GM12872 (cell line): Measurements from ENCODE around the gene MYPOP.

Experiments
- TF ChIP-seq, protein P1 (sequence below): IDR thresholded peaks from 3 replicates; pipeline ENCODE4 v1.5.1; 2011; ENCODE audit warnings: low read depth, mild to moderate bottlenecking, low read length, moderate library complexity; ENCODE audit not compliant: insufficient read depth

Gene MYPOP

DNA sequence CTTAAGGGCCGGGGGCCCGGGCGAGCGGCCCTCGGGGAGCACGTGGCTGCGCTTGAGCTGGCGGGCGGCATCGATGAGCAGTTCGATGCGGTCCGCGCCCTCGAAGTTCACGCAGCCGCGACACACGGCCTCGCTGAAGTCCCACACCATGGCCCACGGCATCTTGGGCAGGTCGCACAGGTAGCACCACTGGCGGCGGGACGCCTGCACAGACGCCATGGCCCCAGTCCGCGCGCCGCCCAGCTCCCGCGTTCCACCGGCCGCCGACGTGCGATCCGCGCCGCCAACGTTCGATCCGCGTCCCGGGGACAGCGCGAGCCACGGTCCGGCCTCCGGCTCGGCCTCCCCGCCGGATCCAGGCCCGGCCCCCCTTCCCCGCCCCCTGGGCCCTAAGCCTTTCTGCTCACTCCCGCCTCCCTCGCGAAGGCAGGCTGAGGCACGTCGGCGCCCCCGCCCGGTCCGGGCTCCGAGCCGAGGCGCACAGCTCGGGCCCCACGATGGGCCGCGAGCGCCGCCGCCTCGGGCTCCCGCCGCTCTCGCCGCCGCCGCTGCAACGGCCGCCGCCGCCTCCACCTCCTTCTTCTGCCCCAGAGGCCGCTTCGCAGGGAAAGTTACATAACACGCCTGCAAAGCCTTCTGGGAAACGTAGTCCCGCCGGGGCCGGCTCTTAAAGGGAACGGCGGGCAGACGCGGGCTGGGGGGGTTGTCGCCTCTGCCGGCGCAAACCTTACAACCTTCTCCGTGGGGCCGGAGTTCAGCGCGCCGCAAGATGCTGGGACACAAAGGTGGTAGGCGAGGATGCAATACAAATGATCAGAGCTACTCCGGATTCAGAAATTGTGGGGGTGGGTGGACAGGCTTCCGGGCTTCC lies 16.6 kb downstream of the MYPOP start, which contains the start of gene IRF2BP1:
IRF2BP1 (minus strand) TSS at position 586 of the 871 bp plus-strand sequence; CDS start at position 219, 367 bp downstream.
- TF ChIP-seq, protein P1, sequence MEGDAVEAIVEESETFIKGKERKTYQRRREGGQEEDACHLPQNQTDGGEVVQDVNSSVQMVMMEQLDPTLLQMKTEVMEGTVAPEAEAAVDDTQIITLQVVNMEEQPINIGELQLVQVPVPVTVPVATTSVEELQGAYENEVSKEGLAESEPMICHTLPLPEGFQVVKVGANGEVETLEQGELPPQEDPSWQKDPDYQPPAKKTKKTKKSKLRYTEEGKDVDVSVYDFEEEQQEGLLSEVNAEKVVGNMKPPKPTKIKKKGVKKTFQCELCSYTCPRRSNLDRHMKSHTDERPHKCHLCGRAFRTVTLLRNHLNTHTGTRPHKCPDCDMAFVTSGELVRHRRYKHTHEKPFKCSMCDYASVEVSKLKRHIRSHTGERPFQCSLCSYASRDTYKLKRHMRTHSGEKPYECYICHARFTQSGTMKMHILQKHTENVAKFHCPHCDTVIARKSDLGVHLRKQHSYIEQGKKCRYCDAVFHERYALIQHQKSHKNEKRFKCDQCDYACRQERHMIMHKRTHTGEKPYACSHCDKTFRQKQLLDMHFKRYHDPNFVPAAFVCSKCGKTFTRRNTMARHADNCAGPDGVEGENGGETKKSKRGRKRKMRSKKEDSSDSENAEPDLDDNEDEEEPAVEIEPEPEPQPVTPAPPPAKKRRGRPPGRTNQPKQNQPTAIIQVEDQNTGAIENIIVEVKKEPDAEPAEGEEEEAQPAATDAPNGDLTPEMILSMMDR, result no peak

DNA sequence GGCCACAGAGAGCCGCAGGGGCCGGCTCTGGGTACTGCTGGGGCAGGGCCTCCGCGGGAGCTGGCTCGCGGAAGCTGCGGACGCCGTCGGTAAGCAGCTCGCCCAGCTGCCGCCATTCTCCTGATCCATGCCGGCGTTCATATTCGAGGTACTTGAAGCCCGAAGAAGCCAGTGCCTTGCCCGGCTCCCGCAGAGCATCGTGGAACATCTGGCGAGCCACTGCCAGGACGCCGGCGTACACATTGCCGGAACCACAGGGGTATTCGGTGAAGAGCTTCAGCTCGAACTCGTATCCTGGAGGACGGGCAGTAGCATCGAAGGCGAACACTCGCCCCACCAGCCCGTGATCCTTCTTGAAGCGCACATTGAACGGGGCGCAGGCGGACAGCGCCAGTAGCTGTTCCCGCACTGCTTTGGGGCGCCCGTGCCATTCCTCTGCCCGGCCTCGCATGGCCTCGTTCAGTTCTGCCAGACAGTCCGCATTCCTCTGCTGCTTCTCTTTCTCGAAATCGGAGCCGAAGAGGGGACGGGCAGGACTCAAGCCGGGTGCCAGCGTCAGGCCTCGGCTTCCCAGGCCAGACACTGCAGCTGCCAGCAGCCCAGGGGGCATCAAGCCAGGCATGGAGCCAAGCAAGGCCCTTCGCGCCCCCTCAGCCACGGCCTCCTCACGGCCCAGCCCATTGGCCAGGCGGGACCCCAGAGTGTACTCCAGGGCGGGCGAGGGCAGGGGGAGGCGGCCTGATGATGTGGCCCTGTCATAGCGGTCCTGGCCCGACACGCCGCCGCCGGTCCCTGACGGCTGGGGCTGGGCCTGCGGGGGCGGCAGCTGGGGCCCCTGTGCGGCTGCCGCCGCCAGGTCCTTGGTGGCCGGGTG lies 17.5 kb downstream of the MYPOP start:
- TF ChIP-seq, protein P1, result no peak

DNA sequence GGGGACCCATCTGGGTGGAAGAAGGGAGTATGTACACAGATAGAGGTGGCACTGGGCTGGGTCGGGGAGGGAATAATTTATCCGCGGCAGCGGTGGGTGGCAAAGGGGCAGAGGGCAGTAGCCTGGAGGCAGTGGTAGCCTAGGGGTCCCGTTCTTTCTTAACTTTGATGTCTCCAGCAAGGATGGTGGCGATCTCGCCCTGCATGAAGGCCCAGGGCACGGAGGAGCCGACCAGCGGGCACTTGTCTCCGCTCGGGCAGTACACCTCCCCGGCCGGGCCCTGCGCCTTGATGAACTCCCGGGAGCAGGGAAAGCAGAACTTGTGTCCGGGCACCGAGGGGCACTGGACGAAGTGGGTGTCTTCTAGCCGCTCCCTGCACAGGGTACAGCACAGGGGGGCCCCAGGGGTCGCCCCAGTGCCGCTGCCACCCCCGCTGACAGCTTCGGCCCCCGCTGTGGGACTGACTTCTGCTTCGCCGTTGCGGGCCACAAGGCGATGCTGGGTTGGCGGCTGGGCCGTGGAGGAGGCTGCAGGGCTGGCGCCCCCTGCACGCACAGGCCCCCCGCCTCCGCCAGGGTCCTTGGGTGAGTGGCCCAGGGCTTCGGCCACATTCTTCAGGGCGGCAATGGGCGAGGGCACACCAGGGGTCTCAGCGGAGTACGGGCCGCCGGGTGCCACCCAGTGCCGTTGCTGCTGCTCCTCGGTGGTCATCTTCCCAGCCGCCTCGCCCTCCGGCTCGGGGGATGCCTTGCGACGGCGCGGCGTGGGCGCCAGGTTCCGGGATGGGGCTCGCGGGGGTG lies 18.3 kb downstream of the MYPOP start:
- TF ChIP-seq, protein P1, result no peak

DNA sequence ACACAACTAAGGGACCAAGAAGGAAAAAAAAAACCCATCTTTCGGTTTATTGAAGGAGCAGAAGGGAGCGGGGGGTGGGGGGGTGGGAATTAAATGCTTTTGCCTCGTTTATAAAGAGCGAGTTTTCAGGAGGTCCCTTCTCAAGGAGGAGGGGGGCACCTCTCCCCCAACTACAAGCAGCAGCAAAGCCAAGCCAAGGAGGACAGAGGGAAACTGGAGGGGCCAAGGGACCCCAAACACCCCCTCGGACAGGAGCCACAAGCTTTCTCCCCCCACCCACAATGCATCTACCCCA lies 18.9 kb downstream of the MYPOP start:
- TF ChIP-seq, protein P1, result no peak

DNA sequence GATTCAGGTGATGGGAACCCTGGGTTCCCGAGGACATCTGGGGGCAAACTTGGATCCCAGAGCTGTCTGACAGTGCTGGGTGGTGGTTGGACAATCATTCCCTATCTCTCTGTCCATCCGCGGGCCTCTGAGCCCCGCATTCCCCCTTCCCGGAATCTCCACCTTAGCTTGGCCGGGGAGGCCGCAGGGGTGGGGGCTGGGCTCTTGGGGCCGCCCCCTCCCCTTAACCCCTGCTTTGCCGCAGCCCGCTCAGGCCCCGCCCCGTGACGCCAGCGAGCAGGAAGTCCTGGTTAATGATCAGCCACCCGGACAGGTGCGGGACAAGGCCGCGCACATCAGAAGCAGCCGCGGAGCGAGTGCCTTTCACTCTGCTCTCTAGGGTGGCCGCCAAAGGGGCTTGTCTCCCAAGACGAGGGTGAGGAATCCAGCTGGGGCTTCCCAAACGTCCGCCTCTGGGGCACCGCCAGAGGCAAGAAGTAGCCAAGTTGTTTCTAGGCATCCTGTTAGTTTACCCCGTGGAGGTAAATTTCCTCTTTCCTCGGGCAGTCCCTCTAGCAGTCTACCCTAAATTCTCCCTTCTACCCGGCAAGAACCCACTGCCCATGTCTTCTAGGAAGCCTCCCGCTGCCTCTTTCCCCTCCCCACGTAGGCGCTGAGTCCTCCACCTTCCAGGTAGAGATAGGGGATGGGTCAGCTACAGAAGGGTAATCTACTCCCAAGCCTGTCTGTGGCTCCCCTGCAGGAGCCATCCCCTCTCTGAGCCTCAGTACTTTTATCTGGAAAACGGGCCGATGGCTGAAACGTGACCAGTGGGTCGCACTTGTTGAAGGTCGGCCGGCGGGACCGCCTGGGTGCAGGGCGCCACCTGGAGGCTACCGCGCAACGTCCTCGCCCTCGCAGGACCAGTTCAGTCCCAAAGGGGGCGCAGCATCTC lies 19.5 kb downstream of the MYPOP start:
- TF ChIP-seq, protein P1, result peak; percentile 99

DNA sequence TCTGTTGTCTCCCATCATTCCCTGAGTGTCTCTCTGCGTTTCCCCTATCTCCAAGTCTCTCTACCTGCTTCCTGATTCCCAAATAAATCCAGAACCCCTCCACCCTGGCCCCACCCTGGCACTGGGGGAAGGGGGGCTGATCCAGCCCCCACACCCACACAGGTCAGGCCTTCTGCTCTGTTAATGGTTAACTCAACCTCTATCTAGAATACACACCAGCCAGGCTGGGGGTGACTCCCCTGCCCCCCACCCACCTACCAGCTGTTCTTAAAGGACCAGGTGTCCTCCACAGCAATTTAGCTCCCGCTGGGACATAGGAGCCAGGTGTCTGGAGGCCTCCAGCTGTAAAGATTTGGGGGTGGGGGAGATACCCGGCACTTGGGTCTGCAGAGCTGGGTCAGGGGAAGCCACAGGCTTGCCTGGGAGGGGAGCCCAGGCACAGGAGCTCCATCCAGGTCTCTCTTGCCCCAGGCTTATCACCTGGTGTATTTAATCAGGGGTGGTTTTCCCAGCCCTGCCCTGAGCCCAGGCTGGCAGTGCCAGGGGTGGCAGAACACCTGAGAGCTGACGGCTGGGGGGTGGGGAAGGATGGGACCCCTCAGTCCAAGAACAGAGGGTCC lies 20.4 kb downstream of the MYPOP start:
- TF ChIP-seq, protein P1, result no peak
